Parathyroid adenoma (tissue), 2 donors: ENCODE measurements around the gene FEZF2.

Experiments used
- H2AFZ ChIP-seq: fragments of 300-600 bp; sonication (generic); one replicate; pipeline ENCODE4 v1.7.0; 2017; ENCODE audit warnings: antibody characterized with exemption, mild to moderate bottlenecking
- H3K27ac ChIP-seq: fragments of 300-600 bp; sonication (generic); one replicate; pipeline ENCODE4 v1.7.0; 2017
- H3K27me3 ChIP-seq: fragments of 300-600 bp; sonication (generic); one replicate; pipeline ENCODE4 v1.7.0; 2017; ENCODE audit warnings: low read length; ENCODE audit not compliant: control insufficient read depth, insufficient read depth
- H3K36me3 ChIP-seq: fragments of 300-600 bp; sonication (generic); one replicate; pipeline ENCODE4 v1.7.0; 2017; ENCODE audit warnings: low read length; ENCODE audit not compliant: control insufficient read depth, insufficient read depth
- H3K4me1 ChIP-seq: fragments of 300-600 bp; sonication (generic); one replicate; pipeline ENCODE4 v1.7.0; 2017; ENCODE audit warnings: control low read depth
- H3K4me2 ChIP-seq: fragments of 300-600 bp; sonication (generic); one replicate; pipeline ENCODE4 v1.7.0; 2017; ENCODE audit warnings: low read length
- H3K4me3 ChIP-seq: fragments of 300-600 bp; sonication (generic); one replicate; pipeline ENCODE4 v1.7.0; 2017; ENCODE audit warnings: low read depth, low read length
- H3K79me2 ChIP-seq: fragments of 300-600 bp; sonication (generic); one replicate; pipeline ENCODE4 v1.7.0; 2017; ENCODE audit warnings: control low read depth
- H3K9ac ChIP-seq: fragments of 300-600 bp; sonication (generic); one replicate; pipeline ENCODE4 v1.7.0; 2017; ENCODE audit warnings: mild to moderate bottlenecking
- H3K9me3 ChIP-seq: fragments of 300-600 bp; sonication (generic); one replicate; pipeline ENCODE4 v1.7.0; 2017; ENCODE audit warnings: low read length; ENCODE audit not compliant: control insufficient read depth
- CTCF ChIP-seq: fragments of 300-600 bp; sonication (generic); IDR thresholded peaks from one replicate; pipeline ENCODE4 v1.7.0; 2017; ENCODE audit warnings: antibody characterized with exemption, mild to moderate bottlenecking
- donor health status: primary hyperparathyroidism.

The FEZF2 gene

GRCh38 chr3:62374341-62375218 lies 1.2 kb upstream of the FEZF2 start:
- H3K27ac ChIP-seq = no peak overlapping the region
- no peak overlapping the region for H3K9ac ChIP-seq
- no peaks in the 10 kb centered on the region for H3K79me2 ChIP-seq
- H3K36me3 ChIP-seq = no peaks in the 10 kb centered on the region
- peak overlapping the region; percentile 68 for H3K4me2 ChIP-seq
- H3K27me3 ChIP-seq = peaks cover 20% of the 10 kb centered on the region
- peak overlapping the region; percentile 20 for H3K4me3 ChIP-seq
- no peak overlapping the region for H2AFZ ChIP-seq
- no peak for TF ChIP-seq CTCF
- no peaks in the 10 kb centered on the region for H3K9me3 ChIP-seq
- H3K4me1 ChIP-seq = no peaks in the 10 kb centered on the region

DNA sequence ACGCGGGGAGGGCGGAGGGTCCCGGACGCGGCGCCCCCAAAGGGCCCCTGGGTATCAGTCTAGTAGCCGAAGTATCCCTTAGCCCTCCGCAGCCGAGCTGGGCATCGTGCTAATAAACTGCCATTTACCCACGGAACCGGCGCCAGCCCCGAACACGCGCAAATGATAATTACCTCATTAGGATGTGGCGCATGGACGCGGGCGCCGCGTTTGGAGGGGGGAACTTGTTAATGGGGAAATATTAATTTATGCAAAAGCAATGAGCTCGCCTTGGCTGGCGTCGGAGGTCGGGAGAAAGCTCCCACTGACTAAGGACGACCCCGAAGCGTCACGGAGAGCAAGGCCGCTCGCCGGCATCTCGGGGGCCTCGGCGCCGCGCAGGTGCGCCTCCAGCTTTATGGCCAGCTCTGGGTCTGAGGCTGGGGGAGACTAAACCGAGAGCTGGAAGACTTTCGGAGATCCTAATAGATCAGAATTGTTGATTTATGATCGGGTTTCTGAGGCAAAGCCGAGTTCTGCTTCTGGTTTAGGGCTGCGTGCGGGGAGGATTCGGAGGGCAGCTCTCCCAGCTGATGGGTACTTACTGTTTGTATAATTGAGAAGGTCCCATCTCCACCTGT lies 474 bp upstream of the FEZF2 start:
- Histone ChIP-seq H3K27me3 (peaks cover 27% of the 10 kb centered on the region), H3K9ac (no peak overlapping the region), H3K4me2 (peak overlapping the region; percentile 68), H3K4me1 (no peaks in the 10 kb centered on the region), H3K36me3 (no peaks in the 10 kb centered on the region), H3K27ac (no peak overlapping the region), H2AFZ (no peak overlapping the region), H3K9me3 (no peaks in the 10 kb centered on the region), H3K79me2 (no peaks in the 10 kb centered on the region), H3K4me3 (peak overlapping the region; percentile 20)
- TF ChIP-seq CTCF = no peak

DNA sequence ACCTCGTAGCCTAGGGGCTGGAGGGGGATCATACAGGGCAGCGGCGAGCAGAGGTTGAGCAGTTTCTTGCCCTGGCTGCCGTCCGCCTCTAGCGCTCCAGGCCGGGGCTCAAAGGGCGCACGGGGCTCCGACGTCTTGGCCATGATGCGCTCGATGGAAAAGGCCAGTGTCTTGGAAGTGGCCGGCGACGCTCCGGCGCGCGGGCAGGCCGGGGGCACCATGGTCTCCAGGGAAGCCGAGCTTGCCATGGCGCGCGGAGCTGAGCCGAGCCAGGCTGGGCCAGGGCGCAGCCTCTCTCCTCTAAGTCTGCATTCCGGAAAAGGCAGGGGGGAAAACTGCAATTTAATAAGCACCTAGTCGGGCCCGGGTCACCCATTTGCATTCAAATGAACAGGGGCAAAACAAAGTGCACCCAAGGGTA lies 719 bp downstream of the FEZF2 start:
- Histone ChIP-seq H3K4me2 (no peak overlapping the region), H3K27ac (no peak overlapping the region), H3K79me2 (no peaks in the 10 kb centered on the region), H3K36me3 (no peaks in the 10 kb centered on the region), H3K27me3 (peaks cover 36% of the 10 kb centered on the region), H3K4me3 (no peak overlapping the region), H3K9ac (no peak overlapping the region), H3K9me3 (no peaks in the 10 kb centered on the region), H3K4me1 (no peaks in the 10 kb centered on the region), H2AFZ (no peak overlapping the region)
- TF ChIP-seq CTCF = no peak

- no peaks in the 10 kb centered on the region for H3K79me2 ChIP-seq
- TF ChIP-seq CTCF = no peak
- no peak overlapping the region for H3K9ac ChIP-seq
- no peaks in the 10 kb centered on the region for H3K9me3 ChIP-seq
- no peak overlapping the region for H3K4me3 ChIP-seq
- peak overlapping the region; percentile 14 for H2AFZ ChIP-seq
- no peaks in the 10 kb centered on the region for H3K4me1 ChIP-seq
- H3K36me3 ChIP-seq = no peaks in the 10 kb centered on the region
- no peak overlapping the region for H3K27ac ChIP-seq
- H3K27me3 ChIP-seq = peaks cover 40% of the 10 kb centered on the region
- H3K4me2 ChIP-seq = no peak overlapping the region
These were observed 1.4 kb downstream of the FEZF2 start for GRCh38 chr3:62371720-62372591.
